CD4-positive, alpha-beta T cell treated with Interleukin-12 subunit alpha and Interleukin-12 subunit beta, for 1 hour (primary cell): ENCODE results near the gene ZMYND11.
"Not testable (repeated sequence)": the region's sequence is repeated elsewhere in the genome, so short reads cannot be mapped to it uniquely, and the experiment has no call there.

Experiments
- DNase-seq: peaks from one replicate; pipeline ENCODE4 v3.0.0-alpha.2; 2020

Gene ZMYND11

GRCh38 chr10:287814-288213 lies 152.6 kb downstream of the ZMYND11 start:
- DNase-seq: no peak

- no peak for DNase-seq
Measured at GRCh38 chr10:288316-289200, 153.3 kb downstream of the ZMYND11 start.

GRCh38 chr10:289581-289980 lies 154.3 kb downstream of the ZMYND11 start:
- DNase-seq: no peak

- DNase-seq: no peak
Measured at GRCh38 chr10:290026-290725, 154.9 kb downstream of the ZMYND11 start.

- no peak for DNase-seq
Measured at GRCh38 chr10:293636-294035, 158.4 kb downstream of the ZMYND11 start.

GRCh38 chr10:297567-297966 lies 162.3 kb downstream of the ZMYND11 start:
- DNase-seq: no peak

- no peak for DNase-seq
Measured at GRCh38 chr10:298033-298432, 162.8 kb downstream of the ZMYND11 start.

- DNase-seq: no peak
Measured at GRCh38 chr10:299512-299911, 164.3 kb downstream of the ZMYND11 start.

GRCh38 chr10:299969-300368 lies 164.7 kb downstream of the ZMYND11 start:
- DNase-seq: no peak

GRCh38 chr10:300580-300979 lies 165.3 kb downstream of the ZMYND11 start:
- not testable (repeated sequence) for DNase-seq

GRCh38 chr10:301536-301935 lies 166.3 kb downstream of the ZMYND11 start:
- DNase-seq: no peak
